ENCODE data around the gene RIC8A. TPM values are rescaled to one million over a fixed set of nuclear protein-coding genes. Genes with fewer than 3 reads are reported as not detected.

RIC8A gene
- polyA plus RNA-seq, 10 donors, result 46.7 to 78.5 (median 62.3) TPM

- DNase-seq, result no peak
Measured at GRCh38 chr11:203056-203944, 4.2 kb upstream of the RIC8A start.

DNA sequence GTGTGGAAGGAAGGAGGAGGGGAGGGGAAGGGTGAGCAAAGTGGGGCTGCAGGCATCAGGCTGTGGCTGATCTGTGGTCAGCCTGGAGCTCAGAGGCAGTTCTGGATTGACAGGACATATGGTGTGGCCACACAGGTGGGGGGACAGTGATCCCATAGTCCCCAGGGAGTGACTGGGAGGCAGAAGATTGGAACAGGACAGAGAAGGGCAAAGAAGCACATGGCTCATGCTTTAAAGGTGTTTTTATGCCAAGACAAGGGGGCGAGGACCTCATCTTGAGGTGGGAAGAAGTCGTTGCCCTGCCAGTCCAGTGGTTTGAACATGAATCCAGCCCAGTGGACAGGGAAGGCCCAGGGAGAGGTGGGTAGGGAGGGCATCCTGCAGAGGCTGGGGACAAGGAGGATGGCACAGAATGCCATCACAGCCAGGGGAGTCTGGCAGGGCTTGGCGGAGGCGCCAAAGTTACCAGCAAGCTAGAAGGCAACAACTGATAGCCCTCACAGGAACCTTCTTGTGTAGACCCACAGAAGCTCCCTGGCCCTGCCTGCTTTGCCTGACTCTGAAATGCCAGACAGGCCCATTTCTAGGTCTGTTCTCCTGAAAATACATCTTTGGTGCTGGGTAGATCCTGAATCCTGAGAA is 3.4 kb upstream of the RIC8A start:
- DNase-seq, result no peak

- DNase-seq, result no peak
Measured at GRCh38 chr11:204587-205109, 2.9 kb upstream of the RIC8A start.

DNA sequence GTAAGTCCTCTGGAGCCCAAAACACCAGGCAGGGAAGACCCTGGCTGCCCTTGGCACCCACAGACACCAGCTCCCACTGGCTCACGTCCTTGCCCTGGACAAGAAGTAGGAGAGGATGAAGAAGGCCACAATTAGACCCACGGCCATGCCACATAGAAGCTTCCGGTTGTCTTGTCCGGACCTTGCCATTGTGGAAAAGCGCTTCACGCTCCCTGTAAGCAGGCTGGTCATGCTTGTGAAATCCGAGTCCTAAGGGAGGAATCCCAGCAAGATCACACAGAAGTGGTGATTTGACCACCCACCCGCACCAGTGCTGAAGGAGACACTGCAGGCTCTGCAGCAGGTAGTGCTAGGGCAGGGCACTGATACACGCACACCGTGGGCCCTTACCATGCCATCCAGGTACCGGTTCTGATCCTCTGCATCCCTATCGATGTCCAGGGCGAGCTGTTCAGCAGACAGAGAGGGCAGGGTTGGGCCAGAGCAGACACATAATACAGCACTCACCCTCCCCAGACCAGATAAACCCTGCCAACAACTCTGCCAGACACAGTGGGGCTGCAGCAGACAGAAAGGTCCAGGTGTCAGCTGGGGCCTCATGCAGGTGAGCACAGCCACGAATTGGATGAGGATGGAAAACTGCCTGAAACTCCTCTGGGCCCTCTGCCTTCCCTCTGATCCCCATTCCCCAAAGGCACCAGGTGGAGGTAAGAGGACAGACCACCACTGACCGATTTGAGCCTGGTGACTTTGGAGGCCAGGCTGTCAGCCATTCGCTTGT is 2.1 kb upstream of the RIC8A start:
- DNase-seq, result no peak

- no peak for DNase-seq
Measured at GRCh38 chr11:206002-206384, 1.5 kb upstream of the RIC8A start.

DNA sequence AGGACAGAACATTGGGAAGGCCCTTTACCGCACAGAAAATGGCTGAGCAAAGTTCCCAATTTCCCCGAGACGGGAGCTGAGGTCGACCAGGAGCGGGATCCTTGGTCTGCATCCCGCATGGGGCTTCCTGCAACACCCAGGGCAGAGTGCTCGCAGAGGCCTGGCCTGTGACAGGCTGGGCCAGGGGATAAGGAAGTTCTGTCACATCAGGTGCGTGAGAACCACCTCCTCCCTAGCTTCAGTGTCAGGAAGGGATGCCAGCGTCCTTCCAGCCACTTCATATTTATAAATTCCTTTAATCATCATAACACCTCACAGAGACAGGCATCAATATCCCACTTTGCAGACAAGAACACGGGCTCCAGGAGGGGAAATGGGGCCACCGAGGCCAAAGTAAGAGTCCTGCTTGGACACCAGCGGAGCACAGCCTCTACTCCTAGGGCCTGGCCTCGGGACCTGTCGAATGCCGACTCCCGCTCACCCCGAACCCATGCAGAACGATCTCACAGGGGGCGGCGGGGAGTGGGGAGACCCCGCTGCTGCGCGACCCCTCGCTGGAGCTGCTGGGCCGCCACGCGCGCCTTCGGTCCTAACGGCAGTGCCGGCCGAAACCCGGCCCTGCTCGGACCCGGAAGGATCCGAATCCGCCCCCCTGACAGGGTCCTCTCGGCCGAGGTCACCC is 841 bp upstream of the RIC8A start:
- no peak for DNase-seq

GRCh38 chr11:207863-208180 is 314 bp downstream of the RIC8A start:
- peak in 1 of 3 donors; percentile 32 for DNase-seq

DNA sequence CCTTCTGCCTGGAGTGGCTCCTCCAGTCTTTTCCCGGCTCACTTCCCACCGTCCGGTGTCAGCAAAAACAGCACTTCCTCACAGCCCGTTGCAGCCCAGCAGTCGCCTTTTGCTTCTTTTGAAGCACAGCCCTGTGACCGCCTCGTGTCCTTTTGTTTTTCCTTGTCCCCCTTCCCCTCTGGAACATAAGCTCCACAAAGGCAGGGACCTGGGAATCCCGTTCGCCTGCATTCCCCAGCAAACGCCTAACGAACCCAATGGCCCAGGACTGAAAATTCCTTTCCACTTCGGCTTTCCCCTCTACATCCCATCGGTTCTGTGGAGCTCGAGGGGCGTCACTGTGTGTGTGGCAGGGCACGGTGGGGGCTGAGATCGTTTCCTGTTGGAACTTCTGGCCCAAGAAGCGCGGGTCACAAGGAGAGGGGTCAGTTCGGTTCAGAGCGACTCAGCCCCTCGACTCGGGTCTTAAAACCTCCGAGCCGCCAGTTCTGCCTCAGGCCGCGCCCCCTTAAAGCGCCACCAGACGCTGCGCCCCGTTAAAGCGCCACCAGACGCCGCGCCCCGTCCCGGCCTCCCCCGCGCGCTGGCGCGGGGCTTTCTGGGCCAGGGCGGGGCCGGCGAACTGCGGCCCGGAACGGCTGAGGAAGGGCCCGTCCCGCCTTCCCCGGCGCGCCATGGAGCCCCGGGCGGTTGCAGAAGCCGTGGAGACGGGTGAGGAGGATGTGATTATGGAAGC is 841 bp downstream of the RIC8A start:
- DNase-seq, result peak; percentile 73 to 94 (median 90)

GRCh38 chr11:208917-209260 is 1.4 kb downstream of the RIC8A start:
- no peak for DNase-seq

DNA sequence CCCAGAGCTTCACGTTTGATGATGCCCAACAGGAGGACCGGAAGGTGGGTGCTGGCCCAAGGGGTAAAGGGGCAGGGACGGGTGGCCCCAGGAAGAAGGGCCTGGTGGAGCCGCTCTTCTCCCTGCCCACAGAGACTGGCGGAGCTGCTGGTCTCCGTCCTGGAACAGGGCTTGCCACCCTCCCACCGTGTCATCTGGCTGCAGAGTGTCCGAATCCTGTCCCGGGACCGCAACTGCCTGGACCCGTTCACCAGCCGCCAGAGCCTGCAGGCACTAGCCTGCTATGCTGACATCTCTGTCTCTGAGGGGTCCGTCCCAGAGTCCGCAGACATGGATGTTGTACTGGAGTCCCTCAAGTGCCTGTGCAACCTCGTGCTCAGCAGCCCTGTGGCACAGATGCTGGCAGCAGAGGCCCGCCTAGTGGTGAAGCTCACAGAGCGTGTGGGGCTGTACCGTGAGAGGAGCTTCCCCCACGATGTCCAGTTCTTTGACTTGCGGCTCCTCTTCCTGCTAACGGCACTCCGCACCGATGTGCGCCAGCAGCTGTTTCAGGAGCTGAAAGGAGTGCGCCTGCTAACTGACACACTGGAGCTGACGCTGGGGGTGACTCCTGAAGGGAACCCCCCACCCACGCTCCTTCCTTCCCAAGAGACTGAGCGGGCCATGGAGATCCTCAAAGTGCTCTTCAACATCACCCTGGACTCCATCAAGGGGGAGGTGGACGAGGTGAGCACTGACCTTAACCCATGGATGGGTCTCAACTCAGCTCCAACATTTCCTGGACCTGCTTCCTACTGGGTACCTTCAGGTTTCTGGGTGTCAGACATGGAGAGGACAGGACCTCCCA is 2.0 kb downstream of the RIC8A start:
- DNase-seq, result peak in 1 of 3 donors; percentile 11

DNA sequence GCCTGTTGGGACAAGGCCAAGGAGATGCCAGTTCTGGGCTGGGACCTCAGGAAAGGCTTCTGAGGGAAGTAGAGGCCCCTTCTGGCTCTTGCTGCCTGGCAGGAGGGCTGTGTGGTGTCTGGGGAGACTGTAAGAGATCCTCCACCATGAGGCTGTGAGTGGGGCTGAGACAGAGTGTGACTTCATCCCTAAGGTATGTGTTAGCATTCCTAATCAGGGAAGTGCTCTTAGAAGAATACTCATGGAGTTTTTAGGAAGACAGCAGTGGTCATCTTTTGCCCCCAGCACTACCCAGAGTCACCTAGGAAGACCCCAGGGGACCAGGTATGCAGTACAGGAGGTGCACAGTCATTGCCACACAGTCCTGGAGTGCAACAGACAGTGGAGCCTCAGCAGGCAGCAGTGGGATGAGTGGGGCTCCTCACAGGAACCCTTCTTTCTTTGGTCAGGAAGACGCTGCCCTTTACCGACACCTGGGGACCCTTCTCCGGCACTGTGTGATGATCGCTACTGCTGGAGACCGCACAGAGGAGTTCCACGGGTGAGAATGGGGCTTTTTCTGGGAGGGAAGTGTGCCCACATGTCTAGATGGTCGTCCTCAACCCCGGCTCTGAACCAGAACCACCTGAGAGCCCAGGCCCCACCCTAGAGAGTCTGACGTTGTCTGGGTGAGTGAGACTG is 2.8 kb downstream of the RIC8A start:
- peak in 2 of 3 donors; percentile 4 to 43 for DNase-seq

- no peak for DNase-seq
Measured at GRCh38 chr11:210803-211180, 3.3 kb downstream of the RIC8A start.

DNA sequence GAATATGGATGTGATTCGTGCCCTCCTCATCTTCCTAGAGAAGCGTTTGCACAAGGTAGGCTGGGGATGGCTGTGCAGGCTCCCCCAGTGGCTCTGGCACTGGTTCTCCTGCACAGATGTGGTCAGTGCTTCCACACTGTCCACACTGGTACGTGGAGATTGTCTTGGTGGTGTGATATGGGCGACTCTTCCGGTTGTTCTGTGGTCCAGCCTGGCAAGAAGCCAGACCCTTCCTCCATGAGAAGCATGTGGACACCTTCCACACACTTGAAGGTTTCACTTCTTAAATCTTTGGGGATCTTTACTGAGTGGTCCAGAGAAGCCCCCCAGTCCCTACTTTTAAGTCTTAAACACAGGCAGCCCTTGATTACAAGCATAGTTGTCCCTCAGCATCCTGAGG is 3.8 kb downstream of the RIC8A start:
- DNase-seq, result no peak

- DNase-seq, result no peak
Measured at GRCh38 chr11:211741-212140, 4.2 kb downstream of the RIC8A start.

- no peak for DNase-seq
Measured at GRCh38 chr11:212150-213100, 4.9 kb downstream of the RIC8A start.

DNA sequence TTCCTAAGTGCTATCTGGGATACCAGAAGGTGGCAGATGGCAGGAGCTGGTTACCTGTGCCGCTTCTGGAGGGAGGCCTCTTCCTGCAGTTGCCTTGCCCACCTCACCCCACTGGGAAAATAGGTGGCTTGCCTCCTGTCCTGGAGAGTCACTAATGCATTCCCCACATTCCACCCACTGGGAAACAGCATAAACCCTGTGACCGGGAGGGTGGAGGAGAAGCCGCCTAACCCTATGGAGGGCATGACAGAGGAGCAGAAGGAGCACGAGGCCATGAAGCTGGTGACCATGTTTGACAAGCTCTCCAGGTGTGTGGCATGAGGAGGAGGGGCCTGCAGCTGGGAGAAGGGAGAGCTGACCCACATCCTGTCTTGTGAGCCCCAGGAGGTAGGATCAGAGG is 5.6 kb downstream of the RIC8A start:
- no peak for DNase-seq

DNA sequence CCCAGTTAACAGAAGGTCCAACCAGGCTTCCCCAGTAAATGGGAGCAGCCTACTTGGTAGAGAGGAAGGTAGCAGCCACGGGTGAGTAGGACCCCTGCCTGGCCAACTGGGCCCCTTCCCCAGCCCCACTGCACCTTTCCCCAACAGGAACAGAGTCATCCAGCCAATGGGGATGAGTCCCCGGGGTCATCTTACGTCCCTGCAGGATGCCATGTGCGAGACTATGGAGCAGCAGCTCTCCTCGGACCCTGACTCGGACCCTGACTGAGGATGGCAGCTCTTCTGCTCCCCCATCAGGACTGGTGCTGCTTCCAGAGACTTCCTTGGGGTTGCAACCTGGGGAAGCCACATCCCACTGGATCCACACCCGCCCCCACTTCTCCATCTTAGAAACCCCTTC is 6.6 kb downstream of the RIC8A start:
- no peak for DNase-seq

DNA sequence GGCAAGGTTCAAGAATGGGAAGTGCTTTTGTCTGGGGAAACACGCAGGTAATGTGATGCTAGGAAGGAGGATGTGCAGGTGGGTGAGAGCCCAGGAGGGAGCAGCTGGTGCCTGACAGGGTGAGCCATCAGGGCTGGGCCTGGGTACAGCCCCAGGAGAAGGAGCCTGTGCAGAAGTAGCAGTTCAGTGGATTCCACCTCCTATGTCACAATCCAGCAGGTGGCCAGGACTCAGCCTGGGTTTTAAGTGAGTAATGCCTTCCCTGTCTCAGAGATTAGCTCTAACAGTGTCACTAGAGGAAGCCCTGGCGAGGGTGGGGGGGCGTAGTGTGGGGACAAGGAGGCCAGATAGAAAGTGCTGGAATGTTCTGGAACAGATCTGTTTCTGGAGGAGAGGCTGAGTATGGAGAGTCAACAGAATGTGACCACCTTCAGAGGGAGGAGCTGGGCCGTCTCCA is 8.1 kb downstream of the RIC8A start:
- DNase-seq, result no peak

Data from muscle of back (tissue), 11 donors.